ENCODE data around the gene GPC5.

GPC5 gene

DNA sequence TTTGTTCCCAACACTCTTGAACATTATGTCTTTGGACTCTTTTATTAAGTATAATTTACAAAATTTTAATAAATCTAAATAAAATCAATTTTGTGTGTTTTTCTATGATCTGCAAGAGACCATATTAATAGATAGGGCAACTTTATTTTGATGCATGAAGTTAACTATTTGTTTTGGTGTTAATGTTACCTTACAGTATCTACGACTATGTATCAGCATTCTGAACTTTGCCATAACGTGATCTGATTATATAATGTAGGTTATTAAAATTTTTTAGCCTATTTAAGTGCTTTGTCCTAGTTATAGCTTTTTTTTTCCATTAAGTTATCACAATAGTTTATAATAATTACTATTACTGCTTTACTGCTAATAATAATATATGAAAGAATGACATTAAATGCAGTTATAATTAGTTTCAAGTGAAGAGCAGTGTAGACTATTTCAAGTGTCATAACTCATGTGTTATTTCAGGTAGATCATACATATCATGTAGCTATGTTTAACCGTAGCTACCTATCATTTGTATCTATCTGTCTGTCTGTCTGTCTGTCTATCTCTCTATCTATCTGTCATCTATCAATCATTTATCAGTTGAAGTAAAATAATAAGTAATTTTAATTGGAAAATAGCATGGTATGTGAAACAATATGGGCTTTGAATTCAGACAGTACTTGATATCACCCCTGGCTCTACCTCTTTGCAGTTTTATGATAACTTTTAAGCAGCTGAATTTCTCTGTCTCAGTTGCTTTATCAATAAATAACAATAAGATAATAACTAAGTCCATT lies 229.7 kb downstream of the GPC5 start:
- TF ChIP-seq, protein P1, sequence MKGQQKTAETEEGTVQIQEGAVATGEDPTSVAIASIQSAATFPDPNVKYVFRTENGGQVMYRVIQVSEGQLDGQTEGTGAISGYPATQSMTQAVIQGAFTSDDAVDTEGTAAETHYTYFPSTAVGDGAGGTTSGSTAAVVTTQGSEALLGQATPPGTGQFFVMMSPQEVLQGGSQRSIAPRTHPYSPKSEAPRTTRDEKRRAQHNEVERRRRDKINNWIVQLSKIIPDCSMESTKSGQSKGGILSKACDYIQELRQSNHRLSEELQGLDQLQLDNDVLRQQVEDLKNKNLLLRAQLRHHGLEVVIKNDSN (IDR thresholded peaks at IDR 0.05): no peak

DNA sequence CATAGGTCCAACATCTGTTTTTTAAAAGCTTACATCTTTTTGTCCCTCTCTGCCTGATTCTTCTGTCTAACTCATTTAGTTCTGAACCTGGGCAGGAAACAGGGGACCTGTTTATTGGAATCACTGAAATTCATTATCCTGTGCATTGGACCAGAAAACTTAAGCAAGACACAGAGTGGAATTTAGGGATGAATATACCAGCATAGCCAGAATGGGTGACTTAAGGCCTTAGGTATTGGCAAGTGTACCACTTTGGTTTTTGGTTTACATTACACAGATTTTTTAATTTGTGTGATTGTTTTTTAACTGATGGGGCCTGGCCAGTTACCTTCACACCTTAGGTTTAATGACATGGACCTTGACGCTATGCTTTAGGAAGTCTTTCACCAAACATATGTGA lies 232.5 kb downstream of the GPC5 start:
- TF ChIP-seq FOXM1 (IDR thresholded peaks at IDR 0.05; ENCODE audit: borderline replicate concordance, low read depth): no peak
- no peak for TF ChIP-seq TCF12 (IDR thresholded peaks at IDR 0.05; ENCODE audit: low read depth)
- TF ChIP-seq, protein P2, sequence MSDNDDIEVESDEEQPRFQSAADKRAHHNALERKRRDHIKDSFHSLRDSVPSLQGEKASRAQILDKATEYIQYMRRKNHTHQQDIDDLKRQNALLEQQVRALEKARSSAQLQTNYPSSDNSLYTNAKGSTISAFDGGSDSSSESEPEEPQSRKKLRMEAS (IDR thresholded peaks at IDR 0.05): no peak
- no peak for TF ChIP-seq YY1 (IDR thresholded peaks at IDR 0.05; ENCODE audit: low read depth)
- no peak for TF ChIP-seq CEBPB (IDR thresholded peaks at IDR 0.05)
- no peak for TF ChIP-seq CREB1 (IDR thresholded peaks at IDR 0.05; ENCODE audit: low read depth)
- TF ChIP-seq TEAD4 (IDR thresholded peaks at IDR 0.05): no peak
- no peak for TF ChIP-seq EGR1 (IDR thresholded peaks at IDR 0.05)
- no peak for TF ChIP-seq TAF1 (IDR thresholded peaks at IDR 0.05; ENCODE audit: low read depth)
- no peak for TF ChIP-seq NFIC (IDR thresholded peaks at IDR 0.05)

DNA sequence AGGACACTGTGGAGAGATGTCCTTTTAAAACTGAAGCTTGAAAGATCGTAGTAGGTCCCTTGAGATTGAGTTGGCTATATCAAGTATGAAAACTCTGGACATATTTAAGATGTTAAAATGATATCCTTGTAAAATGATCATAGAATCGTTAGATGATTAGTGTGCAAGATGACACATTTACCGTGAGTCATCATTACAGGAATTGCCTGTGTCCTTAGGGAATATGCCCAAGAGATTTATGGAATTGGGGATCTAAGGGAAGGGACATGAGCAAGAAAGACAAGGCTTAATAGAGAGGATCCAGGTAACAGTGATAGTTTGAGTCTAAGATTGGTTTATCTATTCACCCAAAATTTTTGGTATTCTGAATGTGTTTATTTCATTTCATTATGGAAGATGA lies 233.7 kb downstream of the GPC5 start:
- TF ChIP-seq EGR1 (IDR thresholded peaks at IDR 0.05) (no peak), YY1 (IDR thresholded peaks at IDR 0.05; ENCODE audit: low read depth) (no peak), CREB1 (IDR thresholded peaks at IDR 0.05; ENCODE audit: low read depth) (no peak), EP300 (IDR thresholded peaks at IDR 0.05; ENCODE audit: borderline replicate concordance) (no peak), TEAD4 (IDR thresholded peaks at IDR 0.05) (no peak)

DNA sequence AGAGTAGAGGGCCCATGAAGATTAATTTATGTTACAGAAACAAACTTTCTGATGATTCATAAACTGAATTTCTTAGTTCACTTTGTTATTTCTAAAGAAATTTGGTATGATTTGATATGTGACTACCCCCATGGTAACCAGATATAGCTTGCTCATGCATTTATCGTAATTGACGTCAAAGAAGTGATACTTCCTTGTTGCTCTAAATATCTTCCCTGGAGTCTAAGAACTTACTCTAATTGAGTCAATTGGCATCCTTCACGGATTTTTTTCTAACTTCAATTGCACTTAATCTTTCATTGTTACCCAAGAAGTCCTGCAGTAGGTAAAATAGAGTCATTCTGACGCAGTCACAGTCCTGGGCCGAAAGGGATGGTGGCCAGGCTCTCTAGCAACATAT lies 240.9 kb downstream of the GPC5 start:
- TF ChIP-seq CEBPB (IDR thresholded peaks at IDR 0.05) (no peak), YY1 (IDR thresholded peaks at IDR 0.05; ENCODE audit: low read depth) (no peak), EP300 (IDR thresholded peaks at IDR 0.05; ENCODE audit: borderline replicate concordance) (no peak)
- TF ChIP-seq, protein P2 (IDR thresholded peaks at IDR 0.05): no peak

DNA sequence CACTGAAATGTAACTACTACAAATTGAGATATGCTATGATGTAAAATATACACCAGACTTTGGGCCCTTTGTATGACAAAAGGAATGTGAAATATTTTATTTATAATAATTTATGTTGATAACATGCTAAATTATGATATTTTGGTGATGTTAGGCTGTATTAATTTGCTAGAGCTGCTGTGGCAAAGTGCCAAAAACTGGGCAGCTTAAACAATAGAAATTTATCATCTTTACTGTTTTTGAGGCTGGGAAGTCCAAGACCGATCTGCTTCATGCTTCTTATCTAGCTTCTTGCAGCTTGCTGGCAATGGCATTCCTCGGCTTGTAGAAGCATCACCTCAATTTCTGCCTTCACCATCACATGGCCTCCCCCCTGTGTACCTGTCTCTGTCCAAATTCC lies 245.0 kb downstream of the GPC5 start:
- TF ChIP-seq NFIC (IDR thresholded peaks at IDR 0.05) (no peak), FOXM1 (IDR thresholded peaks at IDR 0.05; ENCODE audit: borderline replicate concordance, low read depth) (no peak), EP300 (IDR thresholded peaks at IDR 0.05; ENCODE audit: borderline replicate concordance) (no peak), TAF1 (IDR thresholded peaks at IDR 0.05; ENCODE audit: low read depth) (no peak), RAD21 (IDR thresholded peaks at IDR 0.05; ENCODE audit: low read depth) (no peak), TCF12 (IDR thresholded peaks at IDR 0.05; ENCODE audit: low read depth) (no peak), CREB1 (IDR thresholded peaks at IDR 0.05; ENCODE audit: low read depth) (no peak), ZBTB7A (IDR thresholded peaks at IDR 0.05; ENCODE audit: low read depth) (no peak), YY1 (IDR thresholded peaks at IDR 0.05; ENCODE audit: low read depth) (no peak), TEAD4 (IDR thresholded peaks at IDR 0.05) (no peak)
- TF ChIP-seq, protein P2 (IDR thresholded peaks at IDR 0.05): no peak
- TF ChIP-seq, protein P1 (IDR thresholded peaks at IDR 0.05): no peak
- TF ChIP-seq, protein P3, sequence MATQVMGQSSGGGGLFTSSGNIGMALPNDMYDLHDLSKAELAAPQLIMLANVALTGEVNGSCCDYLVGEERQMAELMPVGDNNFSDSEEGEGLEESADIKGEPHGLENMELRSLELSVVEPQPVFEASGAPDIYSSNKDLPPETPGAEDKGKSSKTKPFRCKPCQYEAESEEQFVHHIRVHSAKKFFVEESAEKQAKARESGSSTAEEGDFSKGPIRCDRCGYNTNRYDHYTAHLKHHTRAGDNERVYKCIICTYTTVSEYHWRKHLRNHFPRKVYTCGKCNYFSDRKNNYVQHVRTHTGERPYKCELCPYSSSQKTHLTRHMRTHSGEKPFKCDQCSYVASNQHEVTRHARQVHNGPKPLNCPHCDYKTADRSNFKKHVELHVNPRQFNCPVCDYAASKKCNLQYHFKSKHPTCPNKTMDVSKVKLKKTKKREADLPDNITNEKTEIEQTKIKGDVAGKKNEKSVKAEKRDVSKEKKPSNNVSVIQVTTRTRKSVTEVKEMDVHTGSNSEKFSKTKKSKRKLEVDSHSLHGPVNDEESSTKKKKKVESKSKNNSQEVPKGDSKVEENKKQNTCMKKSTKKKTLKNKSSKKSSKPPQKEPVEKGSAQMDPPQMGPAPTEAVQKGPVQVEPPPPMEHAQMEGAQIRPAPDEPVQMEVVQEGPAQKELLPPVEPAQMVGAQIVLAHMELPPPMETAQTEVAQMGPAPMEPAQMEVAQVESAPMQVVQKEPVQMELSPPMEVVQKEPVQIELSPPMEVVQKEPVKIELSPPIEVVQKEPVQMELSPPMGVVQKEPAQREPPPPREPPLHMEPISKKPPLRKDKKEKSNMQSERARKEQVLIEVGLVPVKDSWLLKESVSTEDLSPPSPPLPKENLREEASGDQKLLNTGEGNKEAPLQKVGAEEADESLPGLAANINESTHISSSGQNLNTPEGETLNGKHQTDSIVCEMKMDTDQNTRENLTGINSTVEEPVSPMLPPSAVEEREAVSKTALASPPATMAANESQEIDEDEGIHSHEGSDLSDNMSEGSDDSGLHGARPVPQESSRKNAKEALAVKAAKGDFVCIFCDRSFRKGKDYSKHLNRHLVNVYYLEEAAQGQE (IDR thresholded peaks at IDR 0.05; ENCODE audit: low read depth): no peak

DNA sequence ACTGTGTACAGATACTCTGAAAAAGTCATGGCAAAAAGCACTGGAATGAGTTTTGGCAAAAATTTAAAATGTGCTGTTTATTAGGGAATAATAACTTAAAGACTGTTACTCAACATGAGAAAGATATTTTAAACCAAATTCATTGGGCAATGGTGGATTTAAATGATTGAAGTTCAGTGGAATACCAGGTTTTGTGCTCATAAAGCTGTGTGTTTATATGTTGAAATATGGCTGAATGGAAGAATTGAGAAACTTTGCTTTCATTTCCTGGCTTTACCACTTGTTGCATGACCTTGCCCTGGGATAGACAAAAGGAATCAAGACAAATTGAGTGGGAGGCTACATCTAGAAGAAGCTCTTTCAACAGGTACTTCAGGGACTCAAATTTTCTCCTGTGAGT lies 246.4 kb downstream of the GPC5 start:
- no peak for TF ChIP-seq EP300 (IDR thresholded peaks at IDR 0.05; ENCODE audit: borderline replicate concordance)
- TF ChIP-seq YY1 (IDR thresholded peaks at IDR 0.05; ENCODE audit: low read depth): no peak
- no peak for TF ChIP-seq TCF12 (IDR thresholded peaks at IDR 0.05; ENCODE audit: low read depth)
- TF ChIP-seq CREB1 (IDR thresholded peaks at IDR 0.05; ENCODE audit: low read depth): no peak
- TF ChIP-seq RAD21 (IDR thresholded peaks at IDR 0.05; ENCODE audit: low read depth): no peak
- no peak for TF ChIP-seq TEAD4 (IDR thresholded peaks at IDR 0.05)
- TF ChIP-seq, protein P3 (IDR thresholded peaks at IDR 0.05; ENCODE audit: low read depth): no peak
- TF ChIP-seq, protein P2 (IDR thresholded peaks at IDR 0.05): no peak
- no peak for TF ChIP-seq FOXM1 (IDR thresholded peaks at IDR 0.05; ENCODE audit: borderline replicate concordance, low read depth)
- TF ChIP-seq CEBPB (IDR thresholded peaks at IDR 0.05): no peak
- no peak for TF ChIP-seq ZBTB7A (IDR thresholded peaks at IDR 0.05; ENCODE audit: low read depth)
